ENCODE measurements around the gene HELZ.
A peak's percentile ranks its signal among the peaks of the same experiment; 100 is the strongest.
"Not testable (repeated sequence)": the region's sequence is repeated elsewhere in the genome, so short reads cannot be mapped to it uniquely, and the experiment has no call there.

The HELZ gene

DNA sequence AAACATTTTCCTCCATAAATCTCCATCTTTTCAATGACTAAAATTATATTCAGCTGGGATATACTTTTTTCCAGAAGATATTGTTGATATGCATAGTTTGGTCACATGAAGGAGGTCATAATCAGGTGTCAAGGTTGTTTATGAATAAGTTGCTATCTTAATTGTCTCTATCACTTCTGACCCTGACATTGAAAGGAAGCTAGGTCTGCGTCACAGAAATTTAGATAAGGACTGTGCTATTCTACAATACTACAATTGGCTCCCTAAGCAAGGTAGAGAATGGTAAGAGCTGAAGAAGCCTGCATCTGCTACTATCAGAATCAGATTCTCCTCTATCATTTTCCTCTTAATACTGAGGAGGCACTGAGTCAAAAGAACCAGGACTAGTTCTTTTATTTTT lies 133.2 kb downstream of the HELZ start:
- no peak for ATAC-seq

DNA sequence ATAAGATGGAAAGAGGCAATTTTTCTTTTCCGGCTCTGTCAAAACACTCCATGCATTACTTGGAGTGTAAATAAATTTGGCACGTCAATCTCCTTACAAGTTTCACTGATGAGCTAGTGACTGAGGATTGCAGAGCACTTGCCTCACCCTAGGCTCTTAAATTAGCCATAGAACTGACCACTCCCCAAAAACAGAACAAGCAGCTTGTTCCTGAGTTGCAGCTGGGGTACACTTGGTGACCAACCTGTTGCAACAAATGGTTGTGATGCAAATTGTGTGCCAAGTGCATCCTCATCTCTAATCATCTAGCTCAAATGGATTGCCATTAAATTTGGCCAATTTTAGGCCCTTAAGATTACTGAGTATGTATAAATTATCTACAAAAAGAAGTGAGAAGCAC lies 133.7 kb downstream of the HELZ start:
- no peak for ATAC-seq

DNA sequence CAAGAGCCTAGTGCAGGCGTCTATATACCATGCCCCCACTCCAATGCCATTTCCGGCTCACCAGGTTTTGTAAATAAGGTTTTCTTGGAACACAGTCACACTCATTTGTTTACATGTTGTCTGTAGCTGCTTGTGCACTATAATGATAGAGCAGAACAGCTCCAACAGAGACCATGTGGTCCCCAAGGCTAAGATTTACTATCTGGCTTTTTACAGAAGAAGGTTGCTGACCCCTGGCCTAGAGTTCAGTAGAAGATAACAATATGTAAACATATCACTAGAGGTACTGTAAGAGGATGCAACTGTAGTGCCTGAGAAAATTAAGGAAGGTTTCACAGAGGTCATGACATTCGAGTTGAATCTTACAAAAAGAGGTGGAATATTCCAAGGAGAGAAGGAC lies 134.4 kb downstream of the HELZ start:
- ATAC-seq: no peak

DNA sequence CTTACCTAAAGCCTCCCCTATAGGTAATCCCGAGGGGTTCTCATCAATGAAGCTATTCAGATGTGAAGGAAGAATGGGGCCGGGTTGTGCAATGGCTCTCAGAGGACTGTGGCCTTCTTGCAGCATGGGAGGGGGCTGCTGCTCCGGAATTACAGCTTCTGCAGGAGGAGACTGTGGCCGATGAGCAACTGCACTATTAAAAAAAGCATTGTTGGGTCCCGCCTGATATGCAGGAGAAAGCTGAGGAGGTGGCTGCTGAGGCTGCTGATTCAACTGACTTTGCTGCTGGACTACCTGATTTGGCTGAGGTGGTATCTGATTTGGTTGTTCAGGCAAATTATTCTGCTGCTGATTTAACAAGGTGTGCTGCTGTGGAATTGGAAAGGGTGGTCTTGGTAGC lies 135.9 kb downstream of the HELZ start:
- ATAC-seq: no peak

DNA sequence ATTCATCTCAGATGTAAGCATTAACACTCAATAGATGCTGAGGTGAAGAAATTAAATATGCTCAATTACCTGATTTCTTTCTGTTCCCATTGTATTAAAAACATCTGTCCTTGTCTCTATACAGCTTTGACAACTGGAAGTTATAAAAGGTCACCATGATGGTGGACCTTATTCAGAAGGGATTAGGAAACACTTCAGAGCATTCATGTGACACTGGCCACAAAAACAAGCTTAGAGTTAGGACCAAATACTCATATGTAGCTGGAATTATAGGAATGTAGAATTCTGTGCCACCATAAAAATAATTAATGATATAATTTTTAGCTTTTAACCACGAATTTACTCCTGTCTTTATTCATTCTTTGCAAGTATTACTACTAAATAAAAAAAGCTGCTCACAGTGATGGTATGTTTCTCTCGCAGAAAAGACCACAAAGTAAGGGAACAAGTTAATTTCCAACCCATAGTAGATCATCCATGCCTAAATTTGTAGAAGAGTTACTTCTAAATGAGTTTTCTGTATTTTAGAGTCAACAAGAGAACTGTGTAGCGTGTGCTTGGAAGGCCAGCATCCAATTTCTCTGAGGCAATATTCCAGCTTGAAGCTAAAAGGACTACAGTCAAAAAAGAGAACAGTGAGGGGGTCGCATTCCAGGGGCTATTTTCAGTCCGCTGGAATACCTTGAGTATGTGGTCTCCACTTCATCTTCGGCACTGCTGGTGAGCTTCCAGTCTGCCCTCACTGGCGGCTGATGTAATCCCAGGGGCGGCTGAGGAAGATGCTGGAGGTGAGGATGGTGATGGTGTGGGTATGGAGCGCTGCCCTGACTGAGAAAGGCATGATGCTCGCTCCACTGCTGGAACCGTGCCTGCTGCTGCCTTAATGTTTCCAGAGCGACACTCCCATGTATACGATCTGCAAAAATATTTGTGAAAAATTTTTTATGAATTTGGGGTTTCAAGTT lies 136.9 kb downstream of the HELZ start:
- no peak for ATAC-seq

DNA sequence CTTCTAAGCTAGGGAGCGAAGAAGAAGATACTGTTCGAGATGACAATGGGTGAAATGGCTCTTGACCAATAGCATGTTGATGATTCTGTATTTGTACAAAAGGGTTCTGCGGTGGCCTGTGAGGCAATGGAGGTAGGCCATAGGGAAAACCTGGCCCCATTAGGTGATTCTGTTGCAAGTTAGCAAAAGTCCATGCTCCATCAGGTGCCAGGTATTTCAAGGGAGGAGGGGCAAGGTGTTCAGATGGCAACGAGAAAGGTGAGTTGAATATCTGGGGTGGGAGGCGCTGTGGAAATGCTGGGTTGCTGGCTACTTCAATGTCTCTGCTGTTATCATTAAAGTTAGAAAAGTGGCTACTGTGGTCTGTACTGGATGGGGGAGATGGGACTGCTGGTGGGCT lies 137.8 kb downstream of the HELZ start:
- ATAC-seq: no peak

DNA sequence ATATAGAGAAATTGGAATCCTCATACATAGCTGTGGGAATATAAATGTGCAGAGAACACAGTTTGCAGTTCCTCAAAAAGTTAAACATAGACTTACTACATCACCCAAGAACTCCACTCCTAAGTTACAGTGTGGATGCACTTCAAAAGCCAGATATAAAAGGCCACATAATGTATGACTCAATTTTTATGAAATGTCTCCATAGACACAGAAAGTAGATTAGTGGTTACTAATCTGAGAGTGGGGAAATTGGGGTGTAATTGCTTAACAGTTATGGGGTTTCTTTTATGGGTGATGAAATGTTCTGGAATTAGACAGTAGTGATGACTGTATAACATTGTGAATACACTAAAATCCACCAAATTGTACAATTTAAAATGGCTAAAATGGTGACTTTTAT lies 139.8 kb downstream of the HELZ start:
- peak in 1 of 2 donors; percentile 49 for ATAC-seq

DNA sequence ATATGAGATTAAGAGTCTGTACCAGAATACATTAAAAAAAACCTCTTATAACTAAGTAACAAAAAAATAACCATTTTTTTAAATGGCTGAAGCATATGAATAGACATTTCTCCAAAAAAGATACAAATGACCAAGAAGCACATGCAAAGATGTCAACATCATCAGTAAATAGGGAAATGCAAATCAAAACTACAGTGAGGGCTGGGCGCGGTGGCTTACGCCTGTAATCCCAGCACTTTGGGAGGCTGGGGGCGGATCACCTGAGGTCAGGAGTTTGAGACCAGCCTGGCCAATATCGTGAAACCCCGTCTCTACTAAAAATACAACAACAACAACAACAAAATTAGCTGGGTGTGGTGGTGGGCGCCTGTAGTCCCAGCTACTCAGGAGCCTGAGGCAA lies 140.4 kb downstream of the HELZ start:
- ATAC-seq: not testable (repeated sequence)

DNA sequence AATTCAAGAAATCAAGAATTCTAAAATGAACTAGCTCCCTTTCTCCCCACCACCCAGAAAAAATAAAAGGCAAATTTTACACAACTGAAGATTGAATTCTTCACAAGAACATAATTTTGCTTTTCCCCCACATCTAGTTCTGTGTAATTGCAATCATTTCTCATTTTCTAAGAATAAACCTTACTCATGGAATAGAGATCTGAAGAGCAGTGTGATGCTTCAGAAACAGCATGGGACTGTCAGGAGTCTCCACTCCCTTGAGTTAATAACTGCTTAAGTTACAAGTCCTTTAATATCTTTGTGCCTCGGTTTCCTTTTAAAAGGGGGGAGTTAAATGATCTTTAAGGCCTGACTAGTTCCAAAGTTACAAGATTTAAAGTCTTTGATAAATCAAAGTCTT lies 147.0 kb downstream of the HELZ start:
- no peak for ATAC-seq

DNA sequence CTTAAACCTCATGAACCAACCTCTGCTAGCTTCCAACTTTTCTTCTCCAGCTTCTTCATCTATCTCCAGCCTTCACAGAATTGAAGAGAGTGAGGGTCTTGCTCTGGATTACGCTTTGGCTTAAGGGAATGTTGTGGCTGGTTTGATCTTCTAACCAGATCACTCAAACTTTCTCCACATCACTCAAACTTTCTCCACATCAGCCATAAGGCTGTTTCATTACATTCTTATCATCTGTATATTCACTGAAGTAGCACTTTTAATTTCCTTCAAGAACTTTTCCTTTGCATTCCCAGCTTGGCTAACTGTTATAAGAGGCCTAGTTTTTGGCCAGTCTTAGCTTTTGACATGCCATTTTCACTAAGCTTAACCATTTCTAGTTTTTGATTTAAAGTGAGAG lies 148.4 kb downstream of the HELZ start:
- ATAC-seq: no peak

DNA sequence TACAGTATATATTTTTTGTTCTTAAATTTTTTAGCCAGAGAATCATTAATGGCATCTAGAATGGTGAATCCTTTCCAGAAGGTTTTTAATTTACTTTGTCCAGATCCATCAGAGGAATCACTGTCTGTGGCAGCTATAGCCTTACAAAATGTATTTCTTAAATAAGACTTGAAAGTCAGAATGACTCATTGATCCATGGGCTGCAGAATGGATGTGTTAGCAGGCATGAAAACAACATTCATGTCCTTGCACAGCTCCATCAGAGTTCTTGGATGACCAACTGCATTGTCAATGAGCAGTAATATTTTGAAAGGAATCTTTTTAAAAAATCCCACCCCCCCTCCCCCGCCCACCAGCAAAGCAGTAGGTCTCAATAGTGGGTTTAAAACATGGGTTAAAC lies 149.2 kb downstream of the HELZ start:
- no peak for ATAC-seq

DNA sequence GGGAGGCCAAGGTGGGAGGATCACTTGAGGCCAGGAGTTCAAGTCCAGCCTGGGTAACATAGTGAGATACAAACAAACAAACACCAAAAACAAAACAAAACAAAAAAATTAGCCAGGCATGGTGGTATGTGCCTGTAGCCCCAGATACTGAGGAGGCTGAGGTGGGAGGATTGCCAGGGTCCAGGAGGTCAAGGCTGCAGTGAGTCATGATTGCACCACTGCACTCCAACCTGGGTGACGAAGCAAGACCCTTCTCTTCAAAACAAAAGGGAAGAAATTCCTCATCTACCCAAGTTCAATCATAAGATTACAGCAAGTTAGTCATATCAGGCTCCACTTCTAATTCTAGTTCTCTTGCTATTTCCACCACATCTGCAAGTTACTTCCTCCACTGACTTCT lies 149.7 kb downstream of the HELZ start:
- not testable (repeated sequence) for ATAC-seq

DNA sequence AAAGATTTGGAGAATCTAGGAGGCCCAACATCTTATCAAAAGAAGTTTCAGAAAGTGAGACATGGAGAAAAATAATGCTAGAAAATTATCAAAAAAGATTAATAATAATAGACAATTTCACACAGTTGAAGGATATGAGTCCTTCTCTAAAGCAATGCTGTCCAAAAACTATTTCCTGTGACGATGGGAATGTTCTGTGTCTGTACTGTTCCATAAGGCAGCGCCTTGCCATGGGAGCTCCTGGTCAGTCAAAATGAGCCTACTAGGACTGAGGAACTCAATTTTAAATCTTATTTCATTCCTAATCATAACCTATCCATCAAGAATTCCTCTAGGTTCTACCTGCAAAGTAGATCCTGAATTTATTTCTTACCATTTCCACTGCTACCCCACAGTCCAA lies 151.6 kb downstream of the HELZ start:
- no peak for ATAC-seq

DNA sequence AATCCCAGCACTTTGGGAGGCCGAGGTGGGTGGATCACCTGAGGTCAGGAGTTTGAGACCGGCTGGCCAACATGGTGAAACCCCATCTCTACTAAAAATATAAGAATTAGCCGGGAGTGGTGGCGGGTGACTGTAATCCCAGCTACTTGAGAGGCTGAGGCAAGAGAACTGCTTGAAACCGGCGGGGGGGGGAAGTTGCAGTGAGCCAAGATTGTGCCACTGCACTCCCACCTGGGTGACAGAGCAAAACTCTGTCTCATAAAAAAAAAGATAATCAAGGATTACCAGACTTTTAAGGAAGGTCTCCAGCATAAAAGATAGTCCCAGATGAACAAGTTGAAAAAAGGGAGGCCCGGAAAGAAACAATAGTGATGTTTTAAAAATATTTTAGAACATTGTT lies 152.3 kb downstream of the HELZ start:
- ATAC-seq: not testable (repeated sequence)

DNA sequence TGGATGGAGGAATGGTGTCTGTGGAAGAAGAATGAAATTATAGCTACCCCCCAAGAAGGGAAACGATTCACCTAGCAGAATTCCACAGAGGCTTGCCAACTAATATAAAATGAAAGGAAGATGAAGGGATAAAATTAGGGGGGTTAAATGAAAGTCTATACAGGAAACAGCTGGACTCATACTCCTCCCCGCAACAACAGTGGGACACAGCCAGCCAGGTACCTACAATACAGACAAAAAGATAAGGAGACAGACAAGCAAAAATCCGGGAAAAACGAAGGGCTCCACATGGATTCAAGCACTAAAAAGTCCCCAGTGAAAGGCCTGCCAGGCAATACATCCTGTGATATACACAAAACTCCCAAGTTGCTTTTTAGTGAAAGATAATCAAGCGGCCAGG lies 152.7 kb downstream of the HELZ start:
- ATAC-seq: no peak

DNA sequence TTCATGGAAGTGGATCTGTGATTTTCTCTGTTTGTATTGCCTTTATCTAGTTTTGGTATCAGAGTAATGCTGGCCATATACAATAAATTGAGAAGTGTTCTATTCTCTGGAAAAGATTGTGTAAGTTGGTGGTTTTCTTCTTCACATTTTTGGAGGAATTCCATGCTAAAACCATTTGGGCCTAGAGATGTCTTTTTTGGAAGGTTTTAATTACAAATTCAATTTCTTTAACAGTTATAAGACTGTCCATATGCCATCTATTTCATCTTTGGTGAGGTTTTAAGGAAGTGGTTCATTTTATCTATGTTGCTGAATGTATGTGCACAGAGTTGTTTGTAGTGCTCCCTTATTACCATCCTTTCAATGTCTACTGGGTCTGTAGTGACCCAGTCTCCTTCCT lies 154.7 kb downstream of the HELZ start:
- no peak for ATAC-seq

DNA sequence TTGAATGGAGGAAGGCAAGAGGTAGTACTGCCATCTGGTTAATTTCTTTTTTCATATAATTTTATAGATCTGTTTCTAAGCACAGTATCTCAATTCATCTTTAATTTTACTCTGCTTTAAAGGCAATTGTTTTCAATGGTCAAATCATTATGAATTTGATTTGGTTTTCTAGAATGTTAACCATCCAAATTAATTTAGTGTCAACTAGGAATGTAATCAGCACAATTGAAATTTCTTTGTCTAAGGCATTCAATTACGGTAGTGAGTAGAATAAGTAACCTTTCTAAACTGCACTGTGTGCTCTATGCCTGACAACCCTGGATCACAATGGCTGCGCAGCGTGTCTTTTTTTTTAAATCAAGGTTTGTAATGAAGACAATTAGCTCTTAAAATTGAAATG lies 156.4 kb downstream of the HELZ start:
- ATAC-seq: no peak

DNA sequence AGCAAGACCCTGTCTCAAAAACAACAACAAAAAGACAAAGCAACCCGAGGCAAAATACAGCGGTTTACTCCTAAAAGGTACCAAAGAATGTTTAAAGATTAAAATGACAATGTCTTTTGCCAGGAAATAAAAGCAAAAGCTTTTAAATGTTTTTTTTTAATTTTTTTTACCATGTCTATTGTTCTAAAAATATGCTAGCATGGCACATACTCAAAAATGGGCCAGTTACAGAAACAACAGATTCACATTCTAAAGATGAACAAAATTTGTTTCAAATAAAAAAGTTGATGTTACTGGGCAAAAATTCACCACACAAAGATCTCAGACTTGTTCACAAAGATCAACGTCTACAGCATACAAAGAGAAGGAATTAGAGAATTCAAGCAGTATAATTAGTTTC lies 159.6 kb downstream of the HELZ start:
- no peak for ATAC-seq

DNA sequence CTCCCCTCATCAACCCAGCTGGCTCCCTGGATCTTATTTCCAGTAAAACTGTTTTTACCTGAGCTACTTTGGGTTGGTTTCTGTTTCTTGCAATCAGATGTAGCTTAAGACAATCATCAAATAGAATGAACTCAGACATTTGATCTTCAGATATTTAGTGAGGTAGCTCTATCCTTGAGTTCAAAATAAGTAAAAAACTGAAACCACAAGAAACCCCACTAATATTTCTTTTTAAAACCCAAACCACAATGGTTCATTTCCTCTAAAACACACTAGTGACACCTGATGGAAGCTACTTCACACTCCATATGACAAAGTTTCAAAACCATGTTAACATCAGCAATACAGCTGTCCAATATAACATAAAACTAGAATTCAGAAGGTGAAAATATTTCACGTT lies 162.9 kb downstream of the HELZ start:
- peak; percentile 83 to 86 for ATAC-seq

DNA sequence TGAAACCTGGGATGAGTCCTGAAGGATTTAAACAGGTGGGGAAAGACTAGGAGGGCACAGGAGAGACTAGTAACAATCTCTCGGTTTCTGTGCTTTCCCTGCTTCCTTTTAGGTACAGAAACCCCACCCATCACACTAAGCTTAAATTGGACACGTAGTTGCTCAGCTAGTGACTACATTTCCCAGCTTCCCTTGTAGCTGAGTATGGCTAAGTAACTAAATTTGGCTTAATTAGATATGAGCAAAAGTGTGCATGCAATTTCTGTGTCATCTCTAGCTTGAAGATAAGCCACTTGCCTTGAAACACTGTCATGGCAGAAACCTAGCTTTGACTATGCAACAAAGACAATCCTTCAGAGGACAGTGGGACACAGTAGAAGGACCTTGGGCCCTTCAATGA lies 164.2 kb downstream of the HELZ start:
- ATAC-seq: peak; percentile 50 to 56

DNA sequence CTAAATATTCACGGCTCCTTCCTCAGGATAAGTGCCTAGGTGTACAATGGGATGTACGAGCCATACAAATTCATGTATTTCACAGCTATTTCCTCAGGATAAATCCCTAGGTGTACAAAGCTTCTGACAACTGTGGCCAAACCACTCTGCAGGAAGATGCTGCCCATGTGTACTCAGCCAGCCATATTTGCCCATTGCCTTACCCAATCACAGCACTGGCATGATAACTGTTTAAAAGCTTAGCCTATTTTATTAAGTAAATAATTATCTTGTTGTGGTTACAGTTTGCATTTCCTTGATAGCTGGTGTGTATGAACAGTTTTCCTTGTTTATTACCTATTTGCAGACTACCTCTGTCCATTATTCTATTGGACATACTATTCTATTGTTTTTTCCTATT lies 165.5 kb downstream of the HELZ start:
- ATAC-seq: no peak

DNA sequence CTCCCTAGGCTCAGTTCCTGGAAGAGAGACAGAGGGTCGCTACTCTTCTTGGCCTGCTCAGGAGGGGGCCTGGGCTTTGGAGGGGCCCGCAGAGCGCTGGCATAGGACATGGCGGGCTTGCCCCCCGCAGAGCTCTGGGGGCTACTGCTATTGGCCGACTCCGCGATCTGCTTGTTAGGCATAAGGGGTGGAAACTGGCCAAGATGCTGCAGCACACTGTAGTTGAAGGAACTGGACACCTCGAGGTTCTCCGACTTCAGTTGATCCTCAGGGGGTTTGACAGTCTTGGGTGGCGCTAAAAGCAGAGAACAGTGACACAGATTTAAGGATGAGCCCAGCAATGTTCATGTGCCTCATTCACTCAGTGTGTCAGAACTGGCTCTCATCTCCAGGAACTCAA lies 166.7 kb downstream of the HELZ start:
- no peak for ATAC-seq

DNA sequence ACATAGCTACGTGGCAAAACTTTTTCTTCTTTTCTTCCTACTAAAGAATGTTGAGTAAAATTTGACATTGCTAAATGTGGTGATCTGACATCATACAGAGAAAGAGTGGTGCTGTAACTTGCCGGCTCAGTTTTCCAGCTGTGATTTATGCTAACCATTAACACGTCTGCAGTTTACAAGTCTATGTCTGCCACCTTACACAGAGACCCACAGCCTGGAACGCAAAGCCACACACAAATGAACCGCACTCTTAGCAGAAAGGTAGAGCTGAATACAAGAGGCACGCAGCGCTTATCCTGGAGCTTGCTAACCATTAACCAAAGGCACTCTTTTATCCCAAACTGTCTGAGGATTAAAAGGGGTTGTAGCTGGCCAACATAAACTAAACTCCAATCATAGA lies 168.7 kb downstream of the HELZ start:
- no peak for ATAC-seq

DNA sequence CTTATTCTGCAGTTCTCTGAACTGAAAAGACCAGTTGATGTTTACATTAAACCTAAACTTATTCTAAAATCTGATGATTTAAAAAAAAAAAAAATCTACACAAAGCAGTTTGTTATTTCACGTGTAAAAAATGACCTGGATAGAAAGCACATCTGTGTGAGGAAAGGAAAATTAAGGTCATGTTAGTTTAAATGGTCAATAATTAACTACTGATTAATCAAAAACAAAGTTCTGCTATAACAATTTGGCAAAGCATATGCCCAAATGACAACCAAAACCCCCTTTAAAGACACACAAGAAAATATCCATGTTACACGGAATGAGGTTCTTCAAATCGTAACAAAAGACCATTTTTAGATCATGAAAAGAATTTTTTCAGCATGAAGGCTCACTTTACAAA lies 170.2 kb downstream of the HELZ start:
- no peak for ATAC-seq

DNA sequence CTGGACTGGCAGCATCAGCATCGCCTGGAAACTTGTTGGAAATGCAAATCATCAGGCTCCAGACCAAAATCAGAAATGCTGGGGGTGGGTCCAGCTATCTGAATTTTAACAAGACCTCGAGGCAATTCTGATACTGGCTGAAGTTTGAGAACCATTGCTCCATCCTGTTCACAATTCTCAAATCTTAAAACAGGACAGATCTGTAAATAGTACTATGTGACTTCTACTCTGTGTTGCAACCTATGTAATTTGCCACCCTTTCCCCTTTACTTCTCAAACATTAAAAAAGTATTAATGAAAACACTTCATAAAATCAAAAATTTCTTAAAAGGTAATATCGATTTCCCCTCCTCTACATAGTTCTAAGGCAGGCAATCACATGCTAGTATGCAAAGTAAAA lies 172.1 kb downstream of the HELZ start:
- no peak for ATAC-seq
